IMR-90 (cell line): ENCODE results near the gene FARP1. TPM values are rescaled to one million over a fixed set of nuclear protein-coding genes. Genes with fewer than 3 reads are reported as not detected.

Experiments used
- ATAC-seq: fragments of 200-7000 bp; cut with Tn5 transposase; 2 replicates; pipeline ENCODE4 v1.9.1; 2020; ENCODE audit warnings: low read depth, mild to moderate bottlenecking, moderate library complexity
- BruUV-seq: library from RNA; stranded (reverse); fragments of 400-500 nt; replicated peaks from 2 replicates; lab custom pipeline; 2021; lab: Mats Ljungman, UMichigan
- CTCF ChIA-PET: fragments of 300-600 bp; formaldehyde crosslinking; extraction: SDS; loops from one replicate; lab custom pipeline; 2021; ENCODE audit warnings: antibody characterized with exemption; lab: Yijun Ruan, JAX
- POLR2A ChIA-PET: fragments of 300-600 bp; sonication (Branson Sonifier 250); formaldehyde crosslinking; loops from one replicate; lab custom pipeline; 2022; ENCODE audit warnings: antibody characterized with exemption; ENCODE audit not compliant: unreplicated experiment; lab: Charles Lee
- DNase-seq: peaks from one replicate; pipeline ENCODE4 v3.0.0; 2013
- H2AFZ ChIP-seq: replicated peaks from 2 replicates; pipeline ENCODE3; 2013; ENCODE audit warnings: low read length, mild to moderate bottlenecking; ENCODE audit not compliant: poor library complexity
- H2AK5ac ChIP-seq: 2 replicates; pipeline ENCODE4 v1.6.1; 2013; ENCODE audit warnings: low read depth, low read length, inconsistent platforms
- H2AK9ac ChIP-seq: replicated peaks from 2 replicates; pipeline ENCODE3; 2013; ENCODE audit warnings: mild to moderate bottlenecking, low read depth, low read length, moderate library complexity; ENCODE audit not compliant: poor library complexity
- H2BK120ac ChIP-seq: 2 replicates; pipeline ENCODE4 v1.6.1; 2013; ENCODE audit warnings: low read depth, low read length, inconsistent platforms
- H2BK15ac ChIP-seq: 3 replicates; pipeline ENCODE4 v1.6.1; 2013; ENCODE audit warnings: low read depth, low read length, inconsistent platforms
- H2BK20ac ChIP-seq: 2 replicates; pipeline ENCODE4 v1.6.1; 2013; ENCODE audit warnings: low read depth, mild to moderate bottlenecking, inconsistent platforms, low read length, moderate library complexity
- H2BK5ac ChIP-seq: 2 replicates; pipeline ENCODE4 v1.6.1; 2013; ENCODE audit warnings: mild to moderate bottlenecking, low read depth, low read length, inconsistent platforms; ENCODE audit not compliant: poor library complexity, severe bottlenecking
- H3K14ac ChIP-seq: replicated peaks from 2 replicates; pipeline ENCODE4 v1.6.1; 2013; ENCODE audit warnings: low read depth, low read length, inconsistent platforms
- H3K18ac ChIP-seq: 2 replicates; pipeline ENCODE4 v1.6.1; 2013; ENCODE audit warnings: low read depth, low read length, control low read depth
- H3K23ac ChIP-seq: 2 replicates; pipeline ENCODE4 v1.6.1; 2013; ENCODE audit warnings: low read depth, low read length, inconsistent platforms
- H3K27ac ChIP-seq: 2 replicates; pipeline ENCODE4 v1.5.1; 2013; ENCODE audit warnings: mild to moderate bottlenecking, control low read depth, low read length; ENCODE audit not compliant: insufficient read depth
- H3K27me3 ChIP-seq: 2 replicates; pipeline ENCODE4 v1.6.1; 2013; ENCODE audit warnings: low read length; ENCODE audit not compliant: control insufficient read depth, insufficient read depth
- H3K36me3 ChIP-seq: 2 replicates; pipeline ENCODE4 v1.6.1; 2013; ENCODE audit warnings: low read length, mixed read lengths; ENCODE audit not compliant: control insufficient read depth, insufficient read depth
- H3K4ac ChIP-seq: 2 replicates; pipeline ENCODE4 v1.6.1; 2013; ENCODE audit warnings: low read depth, low read length, inconsistent platforms
- H3K4me1 ChIP-seq: 2 replicates; pipeline ENCODE4 v1.6.1; 2013; ENCODE audit warnings: low read length, mixed read lengths; ENCODE audit not compliant: control insufficient read depth, insufficient read depth
- H3K4me2 ChIP-seq: 2 replicates; pipeline ENCODE4 v1.6.1; 2013; ENCODE audit warnings: low read depth, mild to moderate bottlenecking, control low read depth, low read length, moderate library complexity
- H3K4me3 ChIP-seq: 2 replicates; pipeline ENCODE4 v1.5.1; 2013; ENCODE audit warnings: low read depth, mild to moderate bottlenecking, control low read depth, low read length, moderate library complexity; ENCODE audit not compliant: insufficient read depth
- H3K56ac ChIP-seq: 2 replicates; pipeline ENCODE4 v1.6.1; 2013; ENCODE audit warnings: low read length, inconsistent platforms; ENCODE audit not compliant: insufficient read depth; ENCODE audit errors: extremely low read depth
- H3K79me1 ChIP-seq, 2 experiments: 2 replicates each; pipeline ENCODE4 v1.6.1; 2013; ENCODE audit warnings: low read length in 2 of 2, inconsistent platforms in 1 of 2, low read depth in 1 of 2
- H3K9ac ChIP-seq: 2 replicates; pipeline ENCODE4 v1.6.1; 2013; ENCODE audit warnings: low read depth, low read length, control low read depth
- H3K9me1 ChIP-seq: 2 replicates; pipeline ENCODE4 v1.6.1; 2013; ENCODE audit warnings: low read length, inconsistent platforms; ENCODE audit not compliant: insufficient read depth
- H3K9me3 ChIP-seq: 2 replicates; pipeline ENCODE4 v1.6.1; 2013; ENCODE audit warnings: low read length; ENCODE audit not compliant: control insufficient read depth, insufficient read depth
- H4K20me1 ChIP-seq: 2 replicates; pipeline ENCODE4 v1.6.1; 2013; ENCODE audit warnings: low read length, inconsistent platforms; ENCODE audit not compliant: insufficient read depth
- H4K5ac ChIP-seq: 2 replicates; pipeline ENCODE4 v1.6.1; 2013; ENCODE audit warnings: mild to moderate bottlenecking, low read depth, low read length, control low read depth
- H4K8ac ChIP-seq, 2 experiments: 2 replicates each; pipeline ENCODE4 v1.6.1; 2013; ENCODE audit warnings: low read depth in 2 of 2, low read length in 2 of 2, control low read depth in 1 of 2, inconsistent platforms in 1 of 2
- H4K91ac ChIP-seq: 2 replicates; pipeline ENCODE4 v1.6.1; 2013; ENCODE audit warnings: low read depth, low read length, inconsistent platforms; ENCODE audit not compliant: insufficient read depth
- BHLHE40 ChIP-seq: fragments of 150-350 bp; IDR thresholded peaks from 2 replicates; pipeline ENCODE4 v1.6.1; 2016; ENCODE audit warnings: mild to moderate bottlenecking, low read depth, low read length
- CHD1 ChIP-seq: IDR thresholded peaks from 2 replicates; pipeline ENCODE4 v1.6.1; 2012; ENCODE audit warnings: low read depth, low read length, improper control_type of control experiment
- MAZ ChIP-seq: IDR thresholded peaks from 2 replicates; pipeline ENCODE4 v1.6.1; 2012; ENCODE audit warnings: low read depth, mild to moderate bottlenecking, low read length, improper control_type of control experiment, moderate library complexity, borderline replicate concordance
- RAD21 ChIP-seq: IDR thresholded peaks from 2 replicates; pipeline ENCODE4 v1.6.1; 2012; ENCODE audit warnings: low read length, improper control_type of control experiment
- RCOR1 ChIP-seq: IDR thresholded peaks from 2 replicates; pipeline ENCODE4 v1.6.1; 2012; ENCODE audit warnings: mild to moderate bottlenecking, low read length, improper control_type of control experiment; ENCODE audit not compliant: insufficient replicate concordance
- WGBS, 2 experiments: methylation state at CpG; one replicate each; pipeline versions ENCODE4 v1.1.5 to v1.1.7; 2013; ENCODE audit warnings: missing lambda C conversion rate in 2 of 2; ENCODE audit not compliant: insufficient read length in 1 of 2; ENCODE audit errors: extremely low coverage in 2 of 2; 5-methylcytosine and 5-hydroxymethylcytosine counted together
- dilution Hi-C: fragments of 300-500 bp; cut with HindIII; formaldehyde crosslinking; loops from one replicate; pipeline ENCODE4 v1.14.3; 2018; ENCODE audit warnings: low sequenced_read_pairs; ENCODE audit not compliant: unreplicated experiment
- in situ Hi-C: fragments of 300-500 bp; cut with MboI; formaldehyde crosslinking; loops from 3 replicates; pipeline ENCODE4 v1.14.3; 2019; ENCODE audit warnings: low sequenced_read_pairs, inconsistent platforms, mixed read lengths
- intact Hi-C: fragments of 100-400 bp; cut with micrococcal nuclease; formaldehyde crosslinking; loops from 2 replicates; pipeline ENCODE4 v1.10.0; 2022
- polyA plus RNA-seq, 3 experiments: library from polyadenylated mRNA; depleted of rRNA; stranded (reverse); fragments of >200 nt; gene quantifications; 2 replicates each; pipeline ENCODE4 v1.2.3, GENCODE V29; 2012; ENCODE audit warnings: low replicate concordance in 1 of 3
- total RNA-seq: library from RNA; depleted of rRNA; stranded (reverse); fragments of >200 nt; gene quantifications from 2 replicates; pipeline ENCODE4 v1.2.3, GENCODE V29; 2012
- TF ChIP-seq, protein P1 (sequence below): conservative IDR thresholded peaks from 2 replicates; pipeline ENCODE4 v1.5.1; 2012; ENCODE audit warnings: mild to moderate bottlenecking, low read depth, low read length, improper control_type of control experiment
- TF ChIP-seq, protein P2 (sequence below): fragments of 150-350 bp; IDR thresholded peaks from 2 replicates; pipeline ENCODE4 v1.6.1; 2016; ENCODE audit warnings: low read depth, mild to moderate bottlenecking, low read length, moderate library complexity, borderline replicate concordance
- TF ChIP-seq, protein P3 (sequence below): fragments of 150-350 bp; IDR thresholded peaks from 2 replicates; pipeline ENCODE4 v1.6.1; 2017; ENCODE audit warnings: mild to moderate bottlenecking, antibody characterized with exemption, low read length, low read depth

Gene FARP1
- total and polyA plus RNA-seq, 2 of the 4 experiments (the other 2 are of a cell fraction), result 39.6 to 57.0 TPM

DNA sequence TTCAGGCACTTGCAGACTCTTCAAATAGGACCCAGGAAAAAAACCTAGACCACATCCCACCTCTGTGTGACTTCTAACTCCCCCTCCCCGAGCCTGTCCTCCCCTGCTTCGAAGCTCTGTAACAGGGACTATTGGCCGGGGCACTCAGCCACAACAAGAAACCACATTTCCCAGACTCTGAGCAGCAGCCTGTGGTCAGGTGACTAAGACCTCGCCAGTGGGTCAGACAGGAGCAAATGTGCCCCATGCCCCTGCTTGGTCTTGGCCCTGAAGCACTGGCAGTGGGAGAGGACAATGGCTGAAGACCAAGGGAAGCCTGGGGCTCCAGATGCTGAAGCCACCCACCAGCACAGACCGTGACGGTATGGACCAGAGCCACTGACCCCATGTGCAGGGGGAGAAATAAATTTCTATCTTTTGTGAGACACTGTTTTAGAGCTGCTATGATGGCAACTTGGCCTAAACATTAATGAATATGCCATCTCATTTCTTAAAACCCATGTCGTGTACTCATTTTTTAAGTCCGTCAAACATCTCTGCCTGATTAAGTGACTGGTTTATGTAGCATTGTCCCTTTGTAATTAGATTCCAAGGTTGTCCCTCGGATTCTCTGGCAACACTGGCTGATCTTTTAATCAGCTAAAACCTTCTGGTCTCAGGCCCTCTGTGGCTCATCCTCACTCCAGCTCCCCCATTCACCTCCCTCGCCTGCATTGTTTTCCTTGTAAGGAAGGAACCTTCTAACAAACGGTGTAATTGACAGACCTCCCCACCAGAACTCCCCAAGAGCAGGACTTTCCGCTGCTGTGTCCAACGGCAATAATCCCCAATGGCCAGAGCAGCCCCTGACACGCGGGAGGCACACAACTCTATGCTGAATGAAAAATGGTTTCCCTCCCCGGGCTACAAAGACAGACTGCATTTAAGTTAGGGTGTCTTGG lies 335.6 kb downstream of the FARP1 start:
- WGBS, 2 experiments, result 67% methylated on average over 1 of the region's 16 CpGs; no CpG with 5 or more reads in 1 of the 2 experiments
- BruUV-seq, result no TSS peak
- H3K4me1 ChIP-seq, result peaks cover 28% of the 10 kb centered on the region

More for the DNA sequence above, 335.6 kb downstream of the FARP1 start:
- Histone ChIP-seq H3K56ac (no peak overlapping the region), H2BK20ac (peak overlapping the region; percentile 24; the same call in 1 of the 2 replicates), H4K8ac (peak overlapping the region in 1 of 2 experiments; percentile 35; a peak in 1 of 4 replicates), H2BK120ac (no peak overlapping the region; the same call in none of the 2 replicates), H2AK9ac (peak overlapping the region; percentile 73), H2BK15ac (no peak overlapping the region), H3K4me3 (no peak overlapping the region), H3K23ac (peak overlapping the region; percentile 24), H3K27me3 (no peaks in the 10 kb centered on the region), H3K9me3 (no peaks in the 10 kb centered on the region), H3K27ac (no peak overlapping the region), H3K79me1 (peaks cover 29 to 90% of the 10 kb centered on the region in 2 experiments), H3K4ac (peak overlapping the region; percentile 36), H3K4me2 (no peak overlapping the region), H4K91ac (peak overlapping the region; percentile 23; the same call in 1 of the 2 replicates), H4K20me1 (peaks cover 43% of the 10 kb centered on the region), H2AFZ (peak overlapping the region; percentile 40), H3K14ac (peak overlapping the region; percentile 72), H3K9me1 (peaks cover 37% of the 10 kb centered on the region), H3K36me3 (peaks cover 19% of the 10 kb centered on the region), H2BK5ac (no peak overlapping the region), H3K9ac (no peak overlapping the region), H2AK5ac (peak overlapping the region; percentile 73), H3K18ac (no peak overlapping the region), H4K5ac (no peak overlapping the region)
- in situ Hi-C loops, result no loop called here
- no peak for TF ChIP-seq RAD21
- no peak for TF ChIP-seq RCOR1
- TF ChIP-seq, protein P1, sequence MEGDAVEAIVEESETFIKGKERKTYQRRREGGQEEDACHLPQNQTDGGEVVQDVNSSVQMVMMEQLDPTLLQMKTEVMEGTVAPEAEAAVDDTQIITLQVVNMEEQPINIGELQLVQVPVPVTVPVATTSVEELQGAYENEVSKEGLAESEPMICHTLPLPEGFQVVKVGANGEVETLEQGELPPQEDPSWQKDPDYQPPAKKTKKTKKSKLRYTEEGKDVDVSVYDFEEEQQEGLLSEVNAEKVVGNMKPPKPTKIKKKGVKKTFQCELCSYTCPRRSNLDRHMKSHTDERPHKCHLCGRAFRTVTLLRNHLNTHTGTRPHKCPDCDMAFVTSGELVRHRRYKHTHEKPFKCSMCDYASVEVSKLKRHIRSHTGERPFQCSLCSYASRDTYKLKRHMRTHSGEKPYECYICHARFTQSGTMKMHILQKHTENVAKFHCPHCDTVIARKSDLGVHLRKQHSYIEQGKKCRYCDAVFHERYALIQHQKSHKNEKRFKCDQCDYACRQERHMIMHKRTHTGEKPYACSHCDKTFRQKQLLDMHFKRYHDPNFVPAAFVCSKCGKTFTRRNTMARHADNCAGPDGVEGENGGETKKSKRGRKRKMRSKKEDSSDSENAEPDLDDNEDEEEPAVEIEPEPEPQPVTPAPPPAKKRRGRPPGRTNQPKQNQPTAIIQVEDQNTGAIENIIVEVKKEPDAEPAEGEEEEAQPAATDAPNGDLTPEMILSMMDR, result no peak
- no peak for TF ChIP-seq CHD1
- TF ChIP-seq, protein P2, sequence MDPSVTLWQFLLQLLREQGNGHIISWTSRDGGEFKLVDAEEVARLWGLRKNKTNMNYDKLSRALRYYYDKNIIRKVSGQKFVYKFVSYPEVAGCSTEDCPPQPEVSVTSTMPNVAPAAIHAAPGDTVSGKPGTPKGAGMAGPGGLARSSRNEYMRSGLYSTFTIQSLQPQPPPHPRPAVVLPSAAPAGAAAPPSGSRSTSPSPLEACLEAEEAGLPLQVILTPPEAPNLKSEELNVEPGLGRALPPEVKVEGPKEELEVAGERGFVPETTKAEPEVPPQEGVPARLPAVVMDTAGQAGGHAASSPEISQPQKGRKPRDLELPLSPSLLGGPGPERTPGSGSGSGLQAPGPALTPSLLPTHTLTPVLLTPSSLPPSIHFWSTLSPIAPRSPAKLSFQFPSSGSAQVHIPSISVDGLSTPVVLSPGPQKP, result no peak
- no peak for TF ChIP-seq MAZ
- TF ChIP-seq, protein P3, sequence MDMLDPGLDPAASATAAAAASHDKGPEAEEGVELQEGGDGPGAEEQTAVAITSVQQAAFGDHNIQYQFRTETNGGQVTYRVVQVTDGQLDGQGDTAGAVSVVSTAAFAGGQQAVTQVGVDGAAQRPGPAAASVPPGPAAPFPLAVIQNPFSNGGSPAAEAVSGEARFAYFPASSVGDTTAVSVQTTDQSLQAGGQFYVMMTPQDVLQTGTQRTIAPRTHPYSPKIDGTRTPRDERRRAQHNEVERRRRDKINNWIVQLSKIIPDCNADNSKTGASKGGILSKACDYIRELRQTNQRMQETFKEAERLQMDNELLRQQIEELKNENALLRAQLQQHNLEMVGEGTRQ, result peak; percentile 30; the same call in 1 of the 2 replicates
- no peak for TF ChIP-seq BHLHE40
- dilution Hi-C loops, result no loop called here
- peak; percentile 36 for DNase-seq
- ATAC-seq, result no peak
- intact Hi-C loops, result no loop called here
- ChIA-PET CTCF (no interaction called here), POLR2A (interaction anchor here (0.6 kb wide), 1 partner anchor 24 kb away, joined by 4 read pairs; no protein-coding TSS in a partner anchor)
